HG03442 (cell line): ENCODE data around the gene ENO4.

Experiments used
- ATAC-seq: cut with Tn5 transposase; IDR thresholded peaks from one replicate; pipeline ENCODE4 v1.9.1; 2021; ENCODE audit warnings: mild to moderate bottlenecking, moderate library complexity; ENCODE audit not compliant: unreplicated experiment

The ENO4 gene

GRCh38 chr10:116849248-116850057 is at the start of gene ENO4:
Gene ENO4, plus strand, starts transcription at chr10:116849499. Its CDS starts 68 bp downstream, at chr10:116849567.
- peak; percentile 61 for ATAC-seq

- no peak for ATAC-seq
These were observed 48.9 kb upstream of the ENO4 start for GRCh38 chr10:116800286-116800929.

- ATAC-seq: no peak
These were observed 47.6 kb upstream of the ENO4 start for GRCh38 chr10:116801658-116802057.

GRCh38 chr10:116802474-116802873 is 46.8 kb upstream of the ENO4 start:
- no peak for ATAC-seq

- no peak for ATAC-seq
These were observed 46.4 kb upstream of the ENO4 start for GRCh38 chr10:116802876-116803275.

- no peak for ATAC-seq
These were observed 45.6 kb upstream of the ENO4 start for GRCh38 chr10:116803451-116804249.

- ATAC-seq: no peak
These were observed 40.6 kb upstream of the ENO4 start for GRCh38 chr10:116808706-116809105.

- ATAC-seq: no peak
These were observed 39.7 kb upstream of the ENO4 start for GRCh38 chr10:116809483-116810119.

GRCh38 chr10:116810120-116810500 is 39.2 kb upstream of the ENO4 start:
- no peak for ATAC-seq

GRCh38 chr10:116810895-116811294 is 38.4 kb upstream of the ENO4 start:
- ATAC-seq: no peak

GRCh38 chr10:116811691-116812090 is 37.6 kb upstream of the ENO4 start:
- no peak for ATAC-seq

- ATAC-seq: no peak
These were observed 33.5 kb upstream of the ENO4 start for GRCh38 chr10:116815641-116816415.

GRCh38 chr10:116817178-116817577 is 32.1 kb upstream of the ENO4 start:
- ATAC-seq: no peak

- ATAC-seq: no peak
These were observed 31.4 kb upstream of the ENO4 start for GRCh38 chr10:116817780-116818343.

GRCh38 chr10:116819999-116820677 is 29.2 kb upstream of the ENO4 start:
- ATAC-seq: no peak

- no peak for ATAC-seq
These were observed 23.4 kb upstream of the ENO4 start for GRCh38 chr10:116825901-116826300.

- ATAC-seq: no peak
These were observed 22.5 kb upstream of the ENO4 start for GRCh38 chr10:116826803-116827202.

- no peak for ATAC-seq
These were observed 22.1 kb upstream of the ENO4 start for GRCh38 chr10:116827214-116827671.

- ATAC-seq: no peak
These were observed 21.2 kb upstream of the ENO4 start for GRCh38 chr10:116828116-116828515.
